ENCODE data around the gene RASA4B. TPM values are rescaled to one million over a fixed set of nuclear protein-coding genes. Genes with fewer than 3 reads are reported as not detected.

Gene RASA4B
- total and polyA plus RNA-seq, 2 experiments from 2014 or later, result 1.0 to 1.1 TPM

GRCh38 chr7:102436118-102436517, 81.5 kb downstream of the RASA4B start:
- no peaks in the 10 kb centered on the region for H3K27me3 ChIP-seq (replicated peaks; ENCODE audit: insufficient read depth)
- H3K27ac ChIP-seq, result no peak overlapping the region
- no peak overlapping the region for H3K4me2 ChIP-seq (ENCODE audit: unreplicated experiment)
- DNase-seq, result no peak
- in situ Hi-C loops (cut with MboI), result no loop called here
- H2AFZ ChIP-seq, result no peak overlapping the region
- no peak overlapping the region for H3K4me3 ChIP-seq
- no peaks in the 10 kb centered on the region for H3K9me2 ChIP-seq (ENCODE audit: insufficient read depth)
- H3K36me3 ChIP-seq (ENCODE audit: low read depth), result no peaks in the 10 kb centered on the region
- H3K79me2 ChIP-seq (ENCODE audit: insufficient read depth), result peaks cover 17% of the 10 kb centered on the region
- 0 out of 2 replicates have a peak, but pooled peaks cover 8% of the 10 kb centered on the region for H3K4me1 ChIP-seq (ENCODE audit: insufficient read depth)
- TF ChIP-seq EZH2 (IDR thresholded peaks at IDR 0.05; ENCODE audit: insufficient read depth, poor library complexity, severe bottlenecking), result no peak
- no peak for TF ChIP-seq EZH2phosphoT487 (IDR thresholded peaks at IDR 0.05; ENCODE audit: insufficient read depth, low read depth)
- no peaks in the 10 kb centered on the region for H4K20me1 ChIP-seq (ENCODE audit: insufficient read depth)
- 88 to 95% methylated on average over 10 of the region's 10 CpGs for WGBS, 2 experiments (ENCODE audit: low coverage in 1 of 2, low lambda C conversion rate in 2 of 2, missing lambda C conversion rate in 2 of 2)
- H3K9me3 ChIP-seq (ENCODE audit: low read depth), result no peaks in the 10 kb centered on the region
- no peak overlapping the region for H3K9ac ChIP-seq
- peaks cover 14% of the 10 kb centered on the region for H3F3A ChIP-seq (ENCODE audit: insufficient read depth)

DNA sequence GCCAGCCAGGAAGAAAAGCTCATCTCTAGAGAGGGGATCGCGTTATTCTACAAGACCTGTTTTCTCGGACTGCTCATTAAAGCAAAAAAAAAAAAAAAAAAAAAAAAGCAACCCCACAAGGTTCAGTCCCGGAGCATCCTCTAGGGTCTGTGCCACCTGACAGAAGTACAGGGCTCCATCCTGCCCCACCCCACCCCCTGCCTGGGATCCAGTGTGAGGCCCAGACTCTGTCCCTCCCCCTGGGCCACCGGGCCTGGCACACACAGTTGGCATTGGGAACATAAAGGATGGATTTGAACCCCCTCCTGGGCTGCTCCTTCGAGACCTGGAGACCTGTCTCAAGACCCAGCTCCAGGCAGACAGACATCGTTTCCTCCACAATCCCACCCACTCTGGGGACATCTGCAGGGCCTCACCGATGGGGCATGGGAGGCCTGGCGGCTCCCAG, 83.5 kb downstream of the RASA4B start:
- H3K79me2 ChIP-seq (ENCODE audit: insufficient read depth), result peaks cover 17% of the 10 kb centered on the region
- peak overlapping the region; percentile 93 for H3K9ac ChIP-seq

GRCh38 chr7:102433219-102434038, 84.1 kb downstream of the RASA4B start, which contains the start of gene ORAI2:
Gene ORAI2 (plus strand): TSS chr7:102433575. CDS start chr7:102438957, 5,382 bp downstream.
- in situ Hi-C loops (cut with MboI), result no loop called here
- peak; percentile 90 for DNase-seq
- no peaks in the 10 kb centered on the region for H3K36me3 ChIP-seq (ENCODE audit: low read depth)
- peak within 1 kb of the TSS; percentile 93 for H3K4me2 ChIP-seq (ENCODE audit: unreplicated experiment)
- H3K9me3 ChIP-seq (ENCODE audit: low read depth), result no peaks in the 10 kb centered on the region
- H3K27ac ChIP-seq, result peak within 1 kb of the TSS; percentile 37
- no peaks in the 10 kb centered on the region for H3K9me2 ChIP-seq (ENCODE audit: insufficient read depth)
- peak within 1 kb of the TSS; percentile 89 for H3K4me3 ChIP-seq
- H3K79me2 ChIP-seq (ENCODE audit: insufficient read depth), result peaks cover 17% of the 10 kb centered on the region
- H3K4me1 ChIP-seq (ENCODE audit: insufficient read depth), result no peaks in the 10 kb centered on the region
- peaks cover 25% of the 10 kb centered on the region for H3F3A ChIP-seq (ENCODE audit: insufficient read depth)
- no peaks in the 10 kb centered on the region for H4K20me1 ChIP-seq (ENCODE audit: insufficient read depth)
- H3K27me3 ChIP-seq (replicated peaks; ENCODE audit: insufficient read depth), result no peaks in the 10 kb centered on the region
- 2 to 5% methylated on average over 7 to 68 of the region's 90 CpGs for WGBS, 2 experiments (ENCODE audit: low coverage in 1 of 2, low lambda C conversion rate in 2 of 2, missing lambda C conversion rate in 2 of 2)
- TF ChIP-seq EZH2phosphoT487 (IDR thresholded peaks at IDR 0.05; ENCODE audit: insufficient read depth, low read depth) (no peak), EZH2 (IDR thresholded peaks at IDR 0.05; ENCODE audit: insufficient read depth, poor library complexity, severe bottlenecking) (no peak)
- peak within 1 kb of the TSS; percentile 95 for H2AFZ ChIP-seq
- H3K9ac ChIP-seq, result peak within 1 kb of the TSS; percentile 93

More for the DNA sequence above, 83.5 kb downstream of the RASA4B start:
- H3K9me2 ChIP-seq (ENCODE audit: insufficient read depth), result no peaks in the 10 kb centered on the region
- no peaks in the 10 kb centered on the region for H3K9me3 ChIP-seq (ENCODE audit: low read depth)
- no peaks in the 10 kb centered on the region for H3K27me3 ChIP-seq (replicated peaks; ENCODE audit: insufficient read depth)
- no peaks in the 10 kb centered on the region for H3K4me1 ChIP-seq (ENCODE audit: insufficient read depth)
- peak overlapping the region; percentile 93 for H3K4me2 ChIP-seq (ENCODE audit: unreplicated experiment)
- peak overlapping the region; percentile 95 for H2AFZ ChIP-seq
- 17 to 21% methylated on average over 9 of the region's 9 CpGs for WGBS, 2 experiments (ENCODE audit: low coverage in 1 of 2, low lambda C conversion rate in 2 of 2, missing lambda C conversion rate in 2 of 2)
- no peaks in the 10 kb centered on the region for H3K36me3 ChIP-seq (ENCODE audit: low read depth)
- H3K27ac ChIP-seq, result peak overlapping the region; percentile 37
- no peak for DNase-seq
- H3K4me3 ChIP-seq, result peak overlapping the region; percentile 89
- peaks cover 25% of the 10 kb centered on the region for H3F3A ChIP-seq (ENCODE audit: insufficient read depth)
- no peaks in the 10 kb centered on the region for H4K20me1 ChIP-seq (ENCODE audit: insufficient read depth)
- in situ Hi-C loops (cut with MboI), result no loop called here
- no peak for TF ChIP-seq EZH2 (IDR thresholded peaks at IDR 0.05; ENCODE audit: insufficient read depth, poor library complexity, severe bottlenecking)
- no peak for TF ChIP-seq EZH2phosphoT487 (IDR thresholded peaks at IDR 0.05; ENCODE audit: insufficient read depth, low read depth)

Small RNA genes lying within 50 kb of the gene (microRNA-seq; reads per million reads assigned to microRNA genes)
- gene MIR4467 (ENCODE audit: borderline number of aligned reads) (4.6 reads per million), gene MIR5090 (ENCODE audit: borderline number of aligned reads) (not detected)

Other genes starting within 250 kb of the RASA4B start
- gene SH2B2, start 230.9 kb downstream of the RASA4B start, total RNA-seq (2014; rRNA removed; shearing (Covaris generic)), result 0.86 and 7.1 TPM in 2 replicates
- 0.80 and 1.1 TPM in 2 replicates for gene SH2B2, start 230.9 kb downstream of the RASA4B start, polyA plus RNA-seq (2016; fragmentation: Nextera tagmentation; extraction: Ambion mirVana)
- not detected in 2 replicates for gene SPDYE6, start 161.3 kb downstream of the RASA4B start, total RNA-seq (2014; rRNA removed; shearing (Covaris generic))
- 0.19 TPM in 1 of 2 replicates, not detected in the other for gene SPDYE6, start 161.3 kb downstream of the RASA4B start, polyA plus RNA-seq (2016; fragmentation: Nextera tagmentation; extraction: Ambion mirVana)
- gene PRKRIP1, start 121.4 kb downstream of the RASA4B start, total RNA-seq (2014; rRNA removed; shearing (Covaris generic)), result 14.8 and 17.3 TPM in 2 replicates
- gene PRKRIP1, start 121.4 kb downstream of the RASA4B start, polyA plus RNA-seq (2016; fragmentation: Nextera tagmentation; extraction: Ambion mirVana), result 19.1 and 20.3 TPM in 2 replicates
- gene ORAI2, start 84.2 kb downstream of the RASA4B start, total RNA-seq (2014; rRNA removed; shearing (Covaris generic)), result 42.2 and 47.6 TPM in 2 replicates
- 30.3 and 32.6 TPM in 2 replicates for gene ORAI2, start 84.2 kb downstream of the RASA4B start, polyA plus RNA-seq (2016; fragmentation: Nextera tagmentation; extraction: Ambion mirVana)
- gene ALKBH4, start 52.9 kb downstream of the RASA4B start, total RNA-seq (2014; rRNA removed; shearing (Covaris generic)), result 16.3 and 17.8 TPM in 2 replicates
- gene ALKBH4, start 52.9 kb downstream of the RASA4B start, polyA plus RNA-seq (2016; fragmentation: Nextera tagmentation; extraction: Ambion mirVana), result 11.8 and 13.9 TPM in 2 replicates
- 18.3 and 21.8 TPM in 2 replicates for gene LRWD1, start 52.8 kb downstream of the RASA4B start, total RNA-seq (2014; rRNA removed; shearing (Covaris generic))
- 15.3 and 16.2 TPM in 2 replicates for gene LRWD1, start 52.8 kb downstream of the RASA4B start, polyA plus RNA-seq (2016; fragmentation: Nextera tagmentation; extraction: Ambion mirVana)
- gene POLR2J, start 38.9 kb downstream of the RASA4B start, total RNA-seq (2014; rRNA removed; shearing (Covaris generic)), result 11.3 and 15.5 TPM in 2 replicates
- gene POLR2J, start 38.9 kb downstream of the RASA4B start, polyA plus RNA-seq (2016; fragmentation: Nextera tagmentation; extraction: Ambion mirVana), result 75.4 and 77.7 TPM in 2 replicates
- 1.6 TPM in 1 of 2 replicates, not detected in the other for gene UPK3BL2, start 25.9 kb upstream of the RASA4B start, total RNA-seq (2014; rRNA removed; shearing (Covaris generic))
- 0.39 and 0.83 TPM in 2 replicates for gene UPK3BL2, start 25.9 kb upstream of the RASA4B start, polyA plus RNA-seq (2016; fragmentation: Nextera tagmentation; extraction: Ambion mirVana)
- not detected in 2 replicates for gene SPDYE2, start 33.4 kb upstream of the RASA4B start, total RNA-seq (2014; rRNA removed; shearing (Covaris generic))
- gene SPDYE2, start 33.4 kb upstream of the RASA4B start, polyA plus RNA-seq (2016; fragmentation: Nextera tagmentation; extraction: Ambion mirVana), result 0.20 and 0.59 TPM in 2 replicates
- 2.9 and 6.3 TPM in 2 replicates for gene POLR2J3, start 54.8 kb upstream of the RASA4B start, total RNA-seq (2014; rRNA removed; shearing (Covaris generic))
- 61.2 and 69.8 TPM in 2 replicates for gene POLR2J3, start 54.8 kb upstream of the RASA4B start, polyA plus RNA-seq (2016; fragmentation: Nextera tagmentation; extraction: Ambion mirVana)
- gene RASA4, start 99.0 kb upstream of the RASA4B start, total RNA-seq (2014; rRNA removed; shearing (Covaris generic)), result 1.7 and 8.9 TPM in 2 replicates
- 1.2 and 2.3 TPM in 2 replicates for gene RASA4, start 99.0 kb upstream of the RASA4B start, polyA plus RNA-seq (2016; fragmentation: Nextera tagmentation; extraction: Ambion mirVana)
- gene UPK3BL1, start 125.0 kb upstream of the RASA4B start, total RNA-seq (2014; rRNA removed; shearing (Covaris generic)), result 10.8 and 13.3 TPM in 2 replicates
- 7.8 and 9.5 TPM in 2 replicates for gene UPK3BL1, start 125.0 kb upstream of the RASA4B start, polyA plus RNA-seq (2016; fragmentation: Nextera tagmentation; extraction: Ambion mirVana)
- not detected in 2 replicates for gene SPDYE2B, start 132.5 kb upstream of the RASA4B start, total RNA-seq (2014; rRNA removed; shearing (Covaris generic))
- gene SPDYE2B, start 132.5 kb upstream of the RASA4B start, polyA plus RNA-seq (2016; fragmentation: Nextera tagmentation; extraction: Ambion mirVana), result 0.20 TPM in 1 of 2 replicates, not detected in the other
- 0.43 and 0.51 TPM in 2 replicates for gene POLR2J2, start 153.9 kb upstream of the RASA4B start, total RNA-seq (2014; rRNA removed; shearing (Covaris generic))
- gene POLR2J2, start 153.9 kb upstream of the RASA4B start, polyA plus RNA-seq (2016; fragmentation: Nextera tagmentation; extraction: Ambion mirVana), result 1.1 and 2.0 TPM in 2 replicates
- 2.9 and 10.7 TPM in 2 replicates for gene FAM185A, start 231.2 kb upstream of the RASA4B start, total RNA-seq (2014; rRNA removed; shearing (Covaris generic))
- gene FAM185A, start 231.2 kb upstream of the RASA4B start, polyA plus RNA-seq (2016; fragmentation: Nextera tagmentation; extraction: Ambion mirVana), result 3.7 and 5.0 TPM in 2 replicates